Activated T-helper 1 cell treated with anti-CD3 and anti-CD28 coated beads, Interleukin-12 subunit alpha, Interleukin-12 subunit beta, Interleukin-2, Interleukin-4 antibody, amounts not matched to agents 30 ng/mL and 10 ng/mL and 1 ng/mL, durations not matched to agents 14 hours and 24 hours and 36 hours (primary cell): ENCODE results near the gene GNRHR. TPM values are rescaled to one million over a fixed set of nuclear protein-coding genes. Genes with fewer than 3 reads are reported as not detected.
A peak's percentile ranks its signal among the peaks of the same experiment; 100 is the strongest.

ENCODE experiments used
- DNase-seq: peaks from one replicate; pipeline ENCODE4 v3.0.0; 2021; ENCODE audit warnings: low spot score
- H3K27ac Mint-ChIP-seq: one replicate; pipeline ENCODE4 v1.8.0; 2021; ENCODE audit warnings: mild to moderate bottlenecking, mixed read lengths
- H3K27me3 Mint-ChIP-seq: one replicate; pipeline ENCODE4 v1.8.0; 2022; ENCODE audit warnings: mild to moderate bottlenecking, moderate library complexity, mixed read lengths; ENCODE audit not compliant: insufficient read depth
- H3K36me3 Mint-ChIP-seq: one replicate; pipeline ENCODE4 v1.8.0; 2021; ENCODE audit warnings: low read depth, mixed read lengths
- H3K4me1 Mint-ChIP-seq: one replicate; pipeline ENCODE4 v1.8.0; 2021; ENCODE audit warnings: low read depth, mixed read lengths
- H3K4me3 Mint-ChIP-seq: one replicate; pipeline ENCODE4 v1.8.0; 2021; ENCODE audit warnings: mild to moderate bottlenecking, moderate library complexity, mixed read lengths
- H3K9me3 Mint-ChIP-seq: one replicate; pipeline ENCODE4 v1.8.0; 2021; ENCODE audit warnings: mixed read lengths
- intact Hi-C: fragments of 100-400 bp; cut with micrococcal nuclease; formaldehyde crosslinking; loops from one replicate; pipeline ENCODE4 v1.15.1; 2024
- total RNA-seq: library from RNA; stranded (reverse); gene quantifications from 2 replicates; pipeline ENCODE4 v1.2.3, GENCODE V29; 2022

GNRHR gene
- total RNA-seq, 1 donor from 2014 or later: not detected

- Mint-ChIP-seq H3K27ac (no peak overlapping the region), H3K36me3 (peaks cover 18% of the 10 kb centered on the region), H3K4me1 (peaks cover 23% of the 10 kb centered on the region), H3K9me3 (peaks cover 4% of the 10 kb centered on the region), H3K27me3 (no peaks in the 10 kb centered on the region), H3K4me3 (no peak overlapping the region)
- DNase-seq: no peak
- intact Hi-C loops: no loop called here
These were observed 30.2 kb downstream of the GNRHR start for GRCh38 chr4:67723949-67724348.

DNA sequence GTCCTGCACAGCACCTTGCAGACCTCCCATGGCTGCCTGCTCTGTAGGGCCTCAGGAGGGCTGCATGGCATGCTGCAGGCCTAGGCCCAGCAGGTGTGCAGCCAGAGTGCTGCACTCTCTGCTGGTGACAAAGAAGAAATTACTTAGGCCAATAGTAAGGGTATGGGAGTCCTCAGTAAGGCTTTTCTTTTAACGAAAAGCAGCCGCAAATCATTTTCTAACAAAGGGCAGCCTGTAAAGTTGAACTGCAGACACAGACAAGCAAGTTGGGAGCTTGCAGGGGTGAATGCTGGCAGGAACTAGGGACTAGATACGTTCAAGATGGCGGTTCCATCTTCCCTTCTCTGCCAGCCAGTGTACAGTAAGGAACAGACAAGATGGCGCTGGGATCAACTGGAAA, 30.8 kb downstream of the GNRHR start:
- intact Hi-C loops: no loop called here
- H3K27me3 Mint-ChIP-seq: no peaks in the 10 kb centered on the region
- H3K9me3 Mint-ChIP-seq: peaks cover 4% of the 10 kb centered on the region

DNA sequence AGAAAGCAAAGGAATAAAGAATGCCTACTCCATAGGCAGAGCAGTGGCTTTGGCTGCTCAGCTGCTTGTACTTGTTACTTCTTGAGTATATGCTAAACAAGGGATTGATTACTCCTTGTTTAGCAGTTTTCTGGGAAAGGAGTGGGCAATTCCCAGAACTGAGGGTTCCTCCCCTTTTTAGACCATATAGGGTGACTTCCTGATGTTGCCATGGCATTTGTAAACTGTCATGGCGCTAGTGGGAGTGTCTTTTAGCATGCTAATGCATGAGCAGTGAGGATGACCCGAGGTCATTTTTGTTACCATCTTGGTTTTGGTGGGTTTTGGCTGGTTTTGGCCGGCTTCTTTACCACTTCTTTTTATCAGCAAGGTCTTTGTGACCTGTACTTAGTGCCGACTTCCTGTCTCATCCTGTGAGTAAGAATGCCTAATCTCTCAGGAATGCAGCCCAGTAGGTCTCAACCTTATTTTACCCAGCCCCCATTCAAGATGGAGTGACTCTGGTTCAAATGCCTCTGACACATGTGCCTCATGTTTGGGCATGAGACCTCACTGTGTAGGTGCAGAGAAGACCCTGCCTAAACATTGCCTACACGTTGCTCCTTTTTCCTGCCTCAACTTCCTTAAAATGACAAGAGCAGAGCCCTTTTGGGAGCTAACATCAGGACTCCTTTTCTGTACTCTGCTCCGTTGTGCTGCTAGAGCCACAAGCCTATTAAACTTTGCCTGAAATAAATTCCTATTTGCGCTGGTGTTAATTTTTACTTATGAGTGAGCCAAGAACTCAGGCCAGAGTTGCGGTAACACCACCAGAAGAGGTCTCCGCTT, 32.2 kb downstream of the GNRHR start:
- peaks cover 4% of the 10 kb centered on the region for H3K9me3 Mint-ChIP-seq
- DNase-seq: no peak
- no peak overlapping the region for H3K4me3 Mint-ChIP-seq
- peaks cover 17% of the 10 kb centered on the region for H3K36me3 Mint-ChIP-seq
- no peak overlapping the region for H3K27ac Mint-ChIP-seq
- intact Hi-C loops: no loop called here
- peaks cover 16% of the 10 kb centered on the region for H3K4me1 Mint-ChIP-seq
- no peaks in the 10 kb centered on the region for H3K27me3 Mint-ChIP-seq

More for the DNA sequence above, 30.8 kb downstream of the GNRHR start:
- peaks cover 13% of the 10 kb centered on the region for H3K36me3 Mint-ChIP-seq
- no peak overlapping the region for H3K27ac Mint-ChIP-seq
- no peak for DNase-seq
- no peak overlapping the region for H3K4me3 Mint-ChIP-seq
- H3K4me1 Mint-ChIP-seq: peaks cover 23% of the 10 kb centered on the region

GRCh38 chr4:67721315-67721769, 32.8 kb downstream of the GNRHR start:
- H3K4me3 Mint-ChIP-seq: no peak overlapping the region
- peaks cover 13% of the 10 kb centered on the region for H3K4me1 Mint-ChIP-seq
- intact Hi-C loops: no loop called here
- no peak overlapping the region for H3K27ac Mint-ChIP-seq
- no peaks in the 10 kb centered on the region for H3K27me3 Mint-ChIP-seq
- no peak for DNase-seq
- H3K9me3 Mint-ChIP-seq: peaks cover 4% of the 10 kb centered on the region
- peaks cover 20% of the 10 kb centered on the region for H3K36me3 Mint-ChIP-seq

DNA sequence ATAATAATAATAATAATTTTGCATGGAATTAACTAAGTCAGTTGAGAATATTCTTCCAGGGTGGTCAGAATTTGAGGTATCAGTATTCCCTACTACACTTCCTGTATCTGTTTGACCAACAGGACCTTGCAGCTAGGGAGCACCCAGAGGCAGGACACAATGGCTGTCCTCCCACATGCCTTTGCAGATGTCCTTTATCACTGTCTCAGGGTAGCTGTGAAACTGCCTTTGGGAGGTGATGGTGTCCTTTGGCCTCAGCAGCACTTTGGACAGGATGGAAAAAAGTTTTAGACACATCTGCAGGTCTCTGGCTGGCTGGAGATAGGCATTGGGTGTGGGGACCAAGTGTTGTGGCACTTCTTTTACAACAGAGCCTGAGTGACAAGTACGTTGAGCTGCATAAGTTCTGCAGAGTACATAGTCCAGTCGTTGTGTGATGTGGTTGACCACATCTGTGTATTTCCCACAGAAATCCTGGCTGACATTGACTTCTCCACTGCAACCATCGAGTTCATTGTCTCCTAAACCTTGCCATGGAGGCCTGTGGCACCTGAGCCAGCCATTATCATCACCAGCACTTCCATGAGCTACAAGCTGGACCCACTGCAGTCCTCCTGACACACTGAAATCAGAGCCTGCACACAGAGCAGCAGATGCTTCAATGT, 34.1 kb downstream of the GNRHR start:
- Mint-ChIP-seq H3K4me3 (no peak overlapping the region), H3K9me3 (peaks cover 4% of the 10 kb centered on the region), H3K36me3 (peaks cover 25% of the 10 kb centered on the region), H3K4me1 (peaks cover 13% of the 10 kb centered on the region), H3K27ac (no peak overlapping the region), H3K27me3 (no peaks in the 10 kb centered on the region)
- no peak for DNase-seq
- intact Hi-C loops: no loop called here

DNA sequence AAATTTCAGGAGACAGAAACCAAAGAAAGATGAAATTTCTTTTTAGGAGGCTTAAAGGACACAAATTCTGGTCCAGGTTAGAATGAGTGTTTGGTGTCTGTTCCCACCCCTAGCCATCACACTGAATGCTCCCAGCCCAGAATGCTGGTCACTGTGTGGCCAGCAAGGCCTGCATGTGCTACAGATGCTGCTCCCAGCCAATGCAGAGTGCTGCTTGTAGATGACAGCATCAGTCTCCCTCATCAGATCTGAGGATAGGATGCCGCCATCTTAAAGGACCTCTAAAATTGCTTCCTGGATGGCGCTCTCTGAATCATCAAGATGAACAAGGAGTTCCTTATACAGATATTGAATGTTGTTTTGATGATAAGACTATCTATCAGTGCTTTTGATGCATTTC, 35.3 kb downstream of the GNRHR start:
- Mint-ChIP-seq H3K36me3 (peaks cover 31% of the 10 kb centered on the region), H3K4me3 (no peak overlapping the region), H3K27me3 (no peaks in the 10 kb centered on the region), H3K4me1 (peaks cover 23% of the 10 kb centered on the region), H3K27ac (no peak overlapping the region), H3K9me3 (peaks cover 4% of the 10 kb centered on the region)
- intact Hi-C loops: no loop called here
- no peak for DNase-seq

DNA sequence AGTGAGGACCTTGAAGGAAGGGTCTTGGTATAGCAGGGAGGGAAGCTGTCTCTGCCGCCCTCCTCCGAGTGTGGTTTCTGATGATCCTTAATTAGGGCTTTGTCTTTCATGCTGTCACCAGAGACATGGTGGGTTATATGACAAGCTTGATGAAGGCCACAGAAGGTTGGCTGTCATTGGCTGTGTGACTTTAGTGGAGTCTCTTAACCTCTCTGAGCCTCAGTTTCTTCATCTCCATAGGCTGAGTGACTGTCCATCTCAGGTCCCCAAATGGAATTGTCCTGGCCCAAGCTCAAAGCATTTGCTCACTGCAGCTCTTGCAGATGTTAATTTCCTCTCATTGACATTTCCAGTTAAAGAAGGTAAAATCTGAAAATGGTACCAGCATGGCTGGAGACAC, 36.6 kb downstream of the GNRHR start:
- no peak for DNase-seq
- Mint-ChIP-seq H3K36me3 (peaks cover 29% of the 10 kb centered on the region), H3K9me3 (peaks cover 4% of the 10 kb centered on the region), H3K4me1 (peaks cover 32% of the 10 kb centered on the region), H3K27ac (no peak overlapping the region), H3K4me3 (no peak overlapping the region), H3K27me3 (no peaks in the 10 kb centered on the region)
- intact Hi-C loops: no loop called here

- Mint-ChIP-seq H3K4me3 (no peak overlapping the region), H3K27ac (peak overlapping the region; percentile 81), H3K4me1 (peaks cover 33% of the 10 kb centered on the region), H3K27me3 (no peaks in the 10 kb centered on the region), H3K9me3 (no peaks in the 10 kb centered on the region), H3K36me3 (peaks cover 22% of the 10 kb centered on the region)
- intact Hi-C loops: loop anchor here (2.0 kb wide), 1 partner anchor 14 kb away; the partner anchor contains the start of gene UBA6
- DNase-seq: no peak
These were observed 39.2 kb downstream of the GNRHR start for GRCh38 chr4:67714955-67715354.

DNA sequence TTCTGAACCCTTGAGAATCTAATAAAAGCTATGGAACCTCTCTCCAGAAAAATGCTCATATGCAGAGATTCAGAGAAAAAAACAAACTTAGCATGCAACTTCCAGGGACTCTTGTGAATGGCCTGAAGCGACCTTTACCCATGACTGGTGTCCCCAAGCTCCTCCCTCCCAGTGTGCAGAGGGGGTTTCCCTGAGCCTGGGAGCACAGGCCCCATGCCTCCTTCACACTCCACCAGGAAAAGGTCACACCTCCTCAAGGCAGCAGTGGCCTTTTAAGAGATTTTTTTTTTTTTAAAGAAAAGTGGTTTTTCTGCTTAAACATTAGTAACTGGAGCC, 40.0 kb downstream of the GNRHR start:
- intact Hi-C loops: loop anchor here (2.0 kb wide), 1 partner anchor 13 kb away; the partner anchor contains the start of gene UBA6
- Mint-ChIP-seq H3K36me3 (peaks cover 24% of the 10 kb centered on the region), H3K27ac (peak overlapping the region; percentile 81), H3K4me1 (peaks cover 33% of the 10 kb centered on the region), H3K27me3 (no peaks in the 10 kb centered on the region), H3K4me3 (peak overlapping the region; percentile 5), H3K9me3 (no peaks in the 10 kb centered on the region)
- no peak for DNase-seq

- no peak for DNase-seq
- H3K4me1 Mint-ChIP-seq: peaks cover 33% of the 10 kb centered on the region
These were observed 40.5 kb downstream of the GNRHR start for GRCh38 chr4:67713529-67714247.

GRCh38 chr4:67712650-67713528, 41.3 kb downstream of the GNRHR start:
- Mint-ChIP-seq H3K4me3 (no peak overlapping the region), H3K36me3 (peaks cover 33% of the 10 kb centered on the region), H3K27me3 (no peaks in the 10 kb centered on the region), H3K4me1 (peaks cover 33% of the 10 kb centered on the region), H3K27ac (peak overlapping the region; percentile 81), H3K9me3 (peaks cover 8% of the 10 kb centered on the region)
- intact Hi-C loops: no loop called here
- no peak for DNase-seq

More at GRCh38 chr4:67713529-67714247, 40.5 kb downstream of the GNRHR start:
- intact Hi-C loops: loop anchor here (2.0 kb wide), 1 partner anchor 13 kb away; the partner anchor contains the start of gene UBA6
- peaks cover 25% of the 10 kb centered on the region for H3K36me3 Mint-ChIP-seq
- H3K27me3 Mint-ChIP-seq: no peaks in the 10 kb centered on the region
- H3K9me3 Mint-ChIP-seq: no peaks in the 10 kb centered on the region
- peak overlapping the region; percentile 5 for H3K4me3 Mint-ChIP-seq
- peak overlapping the region; percentile 81 for H3K27ac Mint-ChIP-seq

- Mint-ChIP-seq H3K27me3 (no peaks in the 10 kb centered on the region), H3K4me3 (no peak overlapping the region), H3K4me1 (peaks cover 33% of the 10 kb centered on the region), H3K27ac (no peak overlapping the region), H3K36me3 (peaks cover 35% of the 10 kb centered on the region), H3K9me3 (peaks cover 9% of the 10 kb centered on the region)
- DNase-seq: no peak
- intact Hi-C loops: no loop called here
These were observed 42.1 kb downstream of the GNRHR start for GRCh38 chr4:67712000-67712625.
